Duodenal mucosa (tissue), 2 donors: ENCODE data around the gene OR5I1.
"Not testable (repeated sequence)": the region's sequence is repeated elsewhere in the genome, so short reads cannot be mapped to it uniquely, and the experiment has no call there.

Source experiments
- H3K27ac ChIP-seq: one replicate; pipeline ENCODE4 v1.7.0; 2013; ENCODE audit warnings: low read depth, low read length
- H3K27me3 ChIP-seq, 2 donors: one replicate each; pipeline ENCODE4 v1.7.0; 2013; ENCODE audit warnings: low read length in 2 of 2, control low read depth in 1 of 2; ENCODE audit not compliant: insufficient read depth in 2 of 2, control insufficient read depth in 1 of 2
- H3K36me3 ChIP-seq, 2 donors: one replicate each; pipeline ENCODE4 v1.7.0; 2013; ENCODE audit warnings: low read length in 2 of 2, control low read depth in 1 of 2; ENCODE audit not compliant: insufficient read depth in 2 of 2, control insufficient read depth in 1 of 2
- H3K4me1 ChIP-seq, 2 donors: one replicate each; pipeline ENCODE4 v1.7.0; 2013; ENCODE audit warnings: low read length in 2 of 2, control low read depth in 1 of 2; ENCODE audit not compliant: insufficient read depth in 2 of 2, control insufficient read depth in 1 of 2
- H3K4me3 ChIP-seq, 2 donors: one replicate each; pipeline ENCODE4 v1.7.0; 2013; ENCODE audit warnings: low read length in 2 of 2, low read depth in 1 of 2
- H3K9ac ChIP-seq, 2 donors: one replicate each; pipeline ENCODE4 v1.7.0; 2013; ENCODE audit warnings: low read length in 2 of 2, low read depth in 1 of 2
- H3K9me3 ChIP-seq, 2 donors: one replicate each; pipeline ENCODE4 v1.7.0; 2013; ENCODE audit warnings: low read length in 2 of 2, control low read depth in 1 of 2; ENCODE audit not compliant: control insufficient read depth in 1 of 2

The OR5I1 gene

GRCh38 chr11:55902308-55902707 is 33.9 kb downstream of the OR5I1 start:
- H3K4me1 ChIP-seq, result no peaks in the 10 kb centered on the region
- no peaks in the 10 kb centered on the region for H3K27me3 ChIP-seq
- H3K9ac ChIP-seq, result no peak overlapping the region
- H3K4me3 ChIP-seq, result no peak overlapping the region
- H3K27ac ChIP-seq, result no peak overlapping the region
- H3K36me3 ChIP-seq, result no peaks in the 10 kb centered on the region
- peaks cover 0 to 8% of the 10 kb centered on the region in 2 donors for H3K9me3 ChIP-seq

GRCh38 chr11:55895216-55895615 is 41.0 kb downstream of the OR5I1 start:
- Histone ChIP-seq H3K27ac (no peak overlapping the region), H3K9me3 (peaks cover 4 to 11% of the 10 kb centered on the region in 2 donors), H3K4me3 (no peak overlapping the region), H3K4me1 (no peaks in the 10 kb centered on the region), H3K9ac (no peak overlapping the region), H3K36me3 (no peaks in the 10 kb centered on the region), H3K27me3 (no peaks in the 10 kb centered on the region)

GRCh38 chr11:55885481-55885880 is 50.7 kb downstream of the OR5I1 start:
- H3K27me3 ChIP-seq, H3K9ac ChIP-seq, H3K27ac ChIP-seq, H3K4me1 ChIP-seq, H3K9me3 ChIP-seq, H3K36me3 ChIP-seq, H3K4me3 ChIP-seq: not testable (repeated sequence)
